ENCODE data around the gene ZC3H7B. TPM values are rescaled to one million over a fixed set of nuclear protein-coding genes. Genes with fewer than 3 reads are reported as not detected.
"Not testable (repeated sequence)": the region's sequence is repeated elsewhere in the genome, so short reads cannot be mapped to it uniquely, and the experiment has no call there.

ZC3H7B gene
- total and polyA plus RNA-seq, 9 donors: 25.6 to 55.0 (median 42.2) TPM

DNA sequence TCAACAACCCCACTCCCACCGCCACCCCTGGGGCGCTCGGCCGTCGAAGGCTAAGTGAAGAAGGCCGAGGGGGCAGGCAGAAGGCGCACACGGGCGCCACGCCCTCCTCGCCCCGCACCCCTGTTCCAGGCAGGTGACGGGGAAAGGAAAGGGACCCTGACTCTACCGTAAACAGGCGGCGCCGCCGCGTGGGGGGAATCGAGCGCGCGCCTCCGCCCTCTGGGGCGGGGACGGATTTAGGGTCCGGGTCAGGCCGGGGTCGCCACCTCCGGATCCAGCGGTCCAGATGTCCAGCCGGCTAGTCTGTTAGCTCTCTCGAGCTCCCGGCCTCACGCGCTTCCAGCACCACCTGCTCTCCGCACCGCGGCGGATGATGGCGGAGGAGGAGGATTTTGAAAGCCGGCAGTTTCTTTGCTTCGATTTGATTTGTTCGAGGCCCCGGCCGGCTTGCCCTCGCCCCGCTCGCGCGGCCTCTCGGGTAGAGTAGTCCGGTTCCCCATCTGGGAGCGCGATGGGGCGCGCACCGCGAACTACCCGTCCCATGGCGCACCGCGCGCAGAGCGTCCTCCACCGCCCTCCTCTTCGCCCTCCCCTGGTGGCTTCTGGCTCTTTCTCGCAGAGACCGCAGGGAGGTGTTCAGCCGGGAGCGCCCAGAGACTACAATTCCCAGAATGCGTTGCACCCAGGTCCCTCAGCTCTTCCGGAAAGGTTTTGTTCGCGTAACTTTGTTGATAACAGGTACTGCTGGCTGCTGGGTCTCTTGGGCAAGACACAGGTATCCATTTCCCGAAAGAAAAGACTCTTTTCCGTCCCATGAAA, 15.3 kb upstream of the ZC3H7B start, which contains the start of gene RANGAP1:
RANGAP1 (minus strand) TSS at position 368 of the 819 bp plus-strand sequence. CDS start 5,143 bp downstream, outside the sequence.
- Histone ChIP-seq H3K27ac (ENCODE audit: low read length) (peak within 1 kb of the TSS; percentile 85), H3K27me3 (ENCODE audit: control insufficient read depth, insufficient read depth, low read length) (no peaks in the 10 kb centered on the region), H3K36me3 (ENCODE audit: control insufficient read depth, insufficient read depth, low read length) (peaks cover 23% of the 10 kb centered on the region), H3K4me3 (ENCODE audit: low read length) (peak within 1 kb of the TSS; percentile 97), H3K9me3 (replicated peaks; ENCODE audit: control insufficient read depth, low read depth, low read length) (no peaks in the 10 kb centered on the region), H3K4me1 (ENCODE audit: control insufficient read depth, insufficient read depth, low read length) (peaks cover 9% of the 10 kb centered on the region)
- WGBS (ENCODE audit: insufficient coverage): under 1% methylated on average over 67 of the region's 77 CpGs
- DNase-seq: peak; percentile 100

DNA sequence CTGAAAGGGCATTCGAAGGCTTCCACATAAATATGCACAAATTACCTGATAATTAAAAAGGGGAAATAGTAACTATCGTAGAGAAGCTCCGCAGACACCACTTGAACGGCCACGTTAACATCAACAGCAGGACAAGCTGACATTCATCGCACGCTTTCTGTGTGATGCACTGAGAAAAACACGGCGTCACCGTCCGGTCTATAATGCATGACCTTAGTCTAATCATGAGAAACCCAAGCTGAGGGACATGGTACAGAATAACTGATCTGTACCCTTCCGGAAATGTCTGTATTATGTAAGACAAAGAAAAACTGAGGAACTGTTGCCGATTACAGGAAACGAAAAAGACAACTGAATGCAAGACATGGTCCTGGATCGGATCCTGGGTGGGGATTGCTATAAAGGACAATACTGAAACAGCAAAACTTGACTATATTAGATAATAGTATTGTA, 14.7 kb upstream of the ZC3H7B start:
- peak; percentile 65 for DNase-seq
- peak overlapping the region; percentile 85 for H3K27ac ChIP-seq (ENCODE audit: low read length)
- peaks cover 9% of the 10 kb centered on the region for H3K4me1 ChIP-seq (ENCODE audit: control insufficient read depth, insufficient read depth, low read length)
- peaks cover 17% of the 10 kb centered on the region for H3K36me3 ChIP-seq (ENCODE audit: control insufficient read depth, insufficient read depth, low read length)
- 0% methylated on average over 11 of the region's 15 CpGs for WGBS (ENCODE audit: insufficient coverage)
- peak overlapping the region; percentile 83 for H3K4me3 ChIP-seq (ENCODE audit: low read length)
- H3K27me3 ChIP-seq (ENCODE audit: control insufficient read depth, insufficient read depth, low read length): no peaks in the 10 kb centered on the region
- H3K9me3 ChIP-seq (replicated peaks; ENCODE audit: control insufficient read depth, low read depth, low read length): no peaks in the 10 kb centered on the region

DNA sequence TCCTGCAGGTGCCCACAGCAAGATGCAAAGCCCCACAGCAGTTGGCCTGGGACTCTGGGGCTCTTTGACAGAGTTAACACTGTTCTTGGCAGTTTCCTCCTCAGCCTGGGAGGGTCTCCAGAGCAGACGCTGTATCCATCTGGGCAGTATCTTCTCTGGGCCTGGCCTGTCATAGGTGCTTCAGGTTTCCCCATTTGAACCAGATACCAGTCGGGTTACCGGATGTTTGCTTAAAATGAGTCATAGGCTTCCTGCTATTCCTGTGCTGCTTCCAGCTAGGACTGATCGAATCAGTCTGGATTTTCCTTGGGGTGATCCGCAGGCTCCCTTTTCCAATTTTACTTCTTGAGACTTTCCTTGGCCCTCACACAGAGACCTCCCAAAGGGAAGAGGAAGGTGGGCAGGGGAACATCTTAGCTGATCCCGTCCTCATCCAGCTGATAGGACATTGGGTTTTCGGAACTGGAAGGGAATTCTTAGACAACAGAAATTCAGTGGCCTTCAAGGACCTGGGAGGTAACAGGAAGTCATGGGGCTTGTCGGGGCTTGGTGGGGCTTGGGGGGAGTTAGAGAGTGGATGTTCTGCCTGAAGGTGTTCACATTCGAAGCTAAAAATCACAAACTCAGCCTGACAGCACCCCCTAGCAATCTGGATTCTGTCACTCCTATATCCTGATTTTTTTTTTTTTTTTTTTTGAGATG, 12.9 kb upstream of the ZC3H7B start:
- Histone ChIP-seq H3K27ac (ENCODE audit: low read length) (peak overlapping the region; percentile 55), H3K27me3 (ENCODE audit: control insufficient read depth, insufficient read depth, low read length) (no peaks in the 10 kb centered on the region), H3K9me3 (replicated peaks; ENCODE audit: control insufficient read depth, low read depth, low read length) (no peaks in the 10 kb centered on the region), H3K36me3 (ENCODE audit: control insufficient read depth, insufficient read depth, low read length) (peaks cover 9% of the 10 kb centered on the region), H3K4me1 (ENCODE audit: control insufficient read depth, insufficient read depth, low read length) (peaks cover 9% of the 10 kb centered on the region), H3K4me3 (ENCODE audit: low read length) (no peak overlapping the region)
- DNase-seq: no peak
- WGBS (ENCODE audit: insufficient coverage): 50% methylated on average over 3 of the region's 9 CpGs

DNA sequence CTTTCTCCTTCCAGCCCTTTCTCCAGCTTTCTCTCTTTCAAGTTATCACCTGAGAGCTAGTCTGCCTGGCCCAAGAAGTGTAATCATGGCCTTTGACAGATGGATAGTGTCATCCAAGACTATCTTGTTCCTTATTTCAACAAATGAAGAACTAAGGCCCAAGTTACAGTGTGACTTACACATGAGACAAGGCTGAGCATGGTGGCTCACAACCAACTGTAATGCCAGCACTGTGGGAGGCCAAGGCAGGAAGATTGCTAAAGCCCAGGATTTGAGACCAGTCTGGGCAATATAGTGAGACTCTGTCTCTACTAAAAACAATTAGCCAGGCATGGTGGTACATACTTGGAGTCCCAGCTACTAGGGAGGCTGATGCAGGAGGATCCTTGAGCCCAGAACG, 11.7 kb upstream of the ZC3H7B start:
- Histone ChIP-seq H3K27ac (ENCODE audit: low read length) (no peak overlapping the region), H3K36me3 (ENCODE audit: control insufficient read depth, insufficient read depth, low read length) (peaks cover 2% of the 10 kb centered on the region), H3K4me1 (ENCODE audit: control insufficient read depth, insufficient read depth, low read length) (peaks cover 8% of the 10 kb centered on the region), H3K27me3 (ENCODE audit: control insufficient read depth, insufficient read depth, low read length) (no peaks in the 10 kb centered on the region), H3K9me3 (replicated peaks; ENCODE audit: control insufficient read depth, low read depth, low read length) (no peaks in the 10 kb centered on the region), H3K4me3 (ENCODE audit: low read length) (no peak overlapping the region)
- DNase-seq: no peak
- 57% methylated on average over 1 of the region's 1 CpG for WGBS (ENCODE audit: insufficient coverage)

DNA sequence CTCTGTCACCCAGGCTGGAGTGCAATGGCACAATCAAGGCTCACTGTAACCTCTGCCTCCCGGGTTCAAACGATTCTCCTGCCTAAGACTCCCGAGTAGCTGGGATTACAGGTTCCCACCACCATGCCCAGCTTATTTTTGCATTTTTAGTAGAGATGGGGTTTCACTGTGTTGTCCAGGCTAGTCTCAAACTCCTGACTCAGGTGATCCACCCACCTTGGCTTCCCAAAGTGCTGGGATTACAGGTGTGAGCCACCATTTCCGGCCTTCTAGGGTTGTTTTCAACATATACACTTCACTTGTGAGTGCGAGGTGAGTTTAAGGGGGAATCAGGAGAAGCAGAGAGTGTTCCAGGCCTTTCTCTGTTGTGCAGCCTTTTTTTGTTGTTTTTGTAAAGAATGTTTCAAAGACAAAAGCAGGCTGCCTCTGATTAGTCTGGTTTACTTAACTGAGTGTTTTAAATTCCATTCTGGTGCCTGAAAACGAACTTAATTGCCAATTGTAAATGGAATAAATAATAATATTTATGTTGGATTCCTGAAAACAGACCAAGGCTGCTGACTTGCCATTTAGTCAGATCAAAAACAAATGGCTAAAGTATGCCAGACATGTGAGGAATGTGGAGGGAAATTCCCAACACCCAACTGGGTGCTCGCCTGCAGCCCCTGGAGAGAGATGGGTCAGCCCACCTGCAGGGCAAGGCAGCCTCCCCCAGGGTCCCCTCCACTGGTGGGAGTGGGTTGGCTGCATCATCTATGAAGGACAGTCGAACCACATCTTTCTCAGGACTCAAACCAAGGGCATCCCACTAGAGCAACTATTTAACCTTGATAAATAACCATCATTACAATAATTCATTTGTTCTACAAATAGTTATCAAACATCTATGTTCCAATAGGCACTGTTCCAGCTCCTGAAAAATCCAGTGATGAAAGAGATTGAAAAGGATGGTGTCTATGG, 10.8 kb upstream of the ZC3H7B start:
- H3K9me3 ChIP-seq (replicated peaks; ENCODE audit: control insufficient read depth, low read depth, low read length): no peaks in the 10 kb centered on the region
- DNase-seq: no peak
- H3K27ac ChIP-seq (ENCODE audit: low read length): no peak overlapping the region
- H3K4me3 ChIP-seq (ENCODE audit: low read length): no peak overlapping the region
- H3K4me1 ChIP-seq (ENCODE audit: control insufficient read depth, insufficient read depth, low read length): no peaks in the 10 kb centered on the region
- no peaks in the 10 kb centered on the region for H3K36me3 ChIP-seq (ENCODE audit: control insufficient read depth, insufficient read depth, low read length)
- H3K27me3 ChIP-seq (ENCODE audit: control insufficient read depth, insufficient read depth, low read length): no peaks in the 10 kb centered on the region
- 80% methylated on average over 1 of the region's 8 CpGs for WGBS (ENCODE audit: insufficient coverage)

DNA sequence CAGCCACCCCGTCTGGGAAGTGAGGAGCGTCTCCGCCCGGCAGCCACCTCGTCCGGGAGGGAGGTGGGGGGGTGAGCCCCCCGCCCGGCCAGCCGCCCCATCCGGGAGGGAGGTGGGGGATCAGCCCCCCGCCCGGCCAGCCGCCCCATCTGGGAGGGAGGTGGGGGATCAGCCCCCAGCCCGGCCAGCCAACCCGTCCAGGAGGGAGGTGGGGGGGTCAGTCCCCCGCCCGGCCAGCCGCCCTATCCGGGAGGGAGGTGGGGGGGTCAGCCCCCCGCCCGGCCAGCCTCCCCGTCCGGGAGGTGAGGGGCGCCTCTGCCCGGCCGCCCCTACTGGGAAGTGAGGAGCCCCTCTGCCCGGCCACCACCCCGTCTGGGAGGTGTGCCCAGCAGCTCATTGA, 6.5 kb upstream of the ZC3H7B start:
- no CpG with 5 or more reads among the region's 28 CpGs for WGBS (ENCODE audit: insufficient coverage)
- H3K4me3 ChIP-seq (ENCODE audit: low read length): not testable (repeated sequence)

DNA sequence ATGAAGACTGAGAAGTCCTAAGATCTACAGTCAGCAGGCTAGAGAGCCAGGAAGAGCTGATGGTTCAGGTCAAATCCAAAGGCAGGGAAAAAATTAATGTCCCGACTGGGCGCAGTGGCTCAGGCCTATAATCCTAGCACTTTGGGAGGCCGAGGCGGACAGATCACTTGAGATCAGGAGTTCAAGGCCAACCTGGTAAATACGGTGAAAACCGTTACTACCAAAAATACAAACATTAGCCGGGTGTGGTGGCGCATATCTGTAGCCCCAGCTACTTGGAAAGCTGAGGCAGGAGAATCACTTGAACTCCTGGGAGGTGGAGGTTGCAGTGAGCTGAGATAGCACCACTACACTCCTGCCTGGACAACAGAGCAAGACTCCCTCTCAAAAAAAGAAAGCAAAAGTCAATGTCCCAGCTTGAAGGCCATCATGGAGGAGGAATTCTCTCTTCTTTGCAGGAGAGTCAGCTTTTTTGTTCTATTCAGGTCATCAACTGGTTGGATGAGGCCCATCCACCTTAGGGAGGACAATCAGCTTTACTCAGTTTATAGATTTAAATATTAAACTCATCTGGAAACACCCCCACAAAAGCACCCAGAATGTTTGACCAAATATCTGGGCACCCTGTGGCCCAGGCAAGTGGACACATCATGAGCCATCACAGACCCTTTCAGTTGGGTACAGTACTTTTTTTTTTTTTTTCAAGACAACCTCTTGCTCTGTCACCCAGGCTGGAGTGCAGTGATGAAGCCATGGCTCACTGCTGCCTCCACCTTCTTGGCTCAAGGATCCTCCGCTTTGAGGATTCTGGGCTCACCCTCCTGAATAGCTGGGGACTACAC, 4.3 kb upstream of the ZC3H7B start:
- H3K9me3 ChIP-seq (replicated peaks; ENCODE audit: control insufficient read depth, low read depth, low read length): no peaks in the 10 kb centered on the region
- peaks cover 6% of the 10 kb centered on the region for H3K4me1 ChIP-seq (ENCODE audit: control insufficient read depth, insufficient read depth, low read length)
- no peaks in the 10 kb centered on the region for H3K27me3 ChIP-seq (ENCODE audit: control insufficient read depth, insufficient read depth, low read length)
- H3K27ac ChIP-seq (ENCODE audit: low read length): no peak overlapping the region
- no peak for DNase-seq
- H3K36me3 ChIP-seq (ENCODE audit: control insufficient read depth, insufficient read depth, low read length): no peaks in the 10 kb centered on the region
- WGBS (ENCODE audit: insufficient coverage): 95% methylated on average over 6 of the region's 9 CpGs
- no peak overlapping the region for H3K4me3 ChIP-seq (ENCODE audit: low read length)

More for the DNA sequence above, 6.5 kb upstream of the ZC3H7B start:
- not testable (repeated sequence) for H3K36me3 ChIP-seq (ENCODE audit: control insufficient read depth, insufficient read depth, low read length); H3K4me1 ChIP-seq (ENCODE audit: control insufficient read depth, insufficient read depth, low read length); H3K27ac ChIP-seq (ENCODE audit: low read length); H3K9me3 ChIP-seq (replicated peaks; ENCODE audit: control insufficient read depth, low read depth, low read length); H3K27me3 ChIP-seq (ENCODE audit: control insufficient read depth, insufficient read depth, low read length); DNase-seq

DNA sequence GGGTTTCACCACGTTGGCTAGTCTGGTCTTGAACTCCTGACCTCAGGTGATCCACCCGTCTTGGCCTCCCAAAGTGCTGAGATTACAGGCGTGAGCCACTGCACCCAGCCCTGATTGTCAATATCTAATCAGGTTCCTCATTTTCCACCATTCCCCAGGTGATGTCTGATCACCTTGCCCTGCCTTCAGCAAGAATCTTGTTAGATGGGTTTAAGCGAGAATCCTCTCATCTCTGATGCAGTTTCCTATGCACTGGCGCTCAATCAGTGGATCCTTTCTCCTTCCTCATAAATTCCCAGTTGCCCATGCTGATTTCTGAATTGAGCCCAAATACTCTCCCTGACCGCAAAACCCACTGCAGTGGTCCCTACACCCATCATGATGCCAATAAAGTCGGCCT, 664 bp upstream of the ZC3H7B start:
- Histone ChIP-seq H3K27ac (ENCODE audit: low read length) (peak overlapping the region; percentile 82), H3K36me3 (ENCODE audit: control insufficient read depth, insufficient read depth, low read length) (peaks cover 6% of the 10 kb centered on the region), H3K4me1 (ENCODE audit: control insufficient read depth, insufficient read depth, low read length) (peaks cover 14% of the 10 kb centered on the region), H3K27me3 (ENCODE audit: control insufficient read depth, insufficient read depth, low read length) (no peaks in the 10 kb centered on the region), H3K9me3 (replicated peaks; ENCODE audit: control insufficient read depth, low read depth, low read length) (no peaks in the 10 kb centered on the region), H3K4me3 (ENCODE audit: low read length) (peak overlapping the region; percentile 96)
- no peak for DNase-seq
- 57% methylated on average over 6 of the region's 7 CpGs for WGBS (ENCODE audit: insufficient coverage)
